GM12878 (cell line): Measurements from ENCODE around the gene DENR. TPM values are rescaled to one million over a fixed set of nuclear protein-coding genes. Genes with fewer than 3 reads are reported as not detected.

Source experiments
- ATAC-seq: fragments of 200-7000 bp; cut with Tn5 transposase; 3 replicates; pipeline ENCODE4 v1.9.1; 2020; ENCODE audit warnings: mild to moderate bottlenecking, moderate library complexity
- BruUV-seq: library from RNA; stranded (reverse); fragments of 400-500 nt; replicated peaks from 2 replicates; lab custom pipeline; 2021; lab: Mats Ljungman, UMichigan
- CTCF ChIA-PET: fragments of 300-600 bp; sonication (Branson Sonifier 250); formaldehyde crosslinking; extraction: SDS; loops from one replicate; lab custom pipeline; 2021; ENCODE audit warnings: inconsistent platforms; lab: Yijun Ruan, JAX
- POLR2A ChIA-PET: fragments of 350-600 bp; formaldehyde crosslinking; extraction: SDS; loops from one replicate; lab custom pipeline; 2021; ENCODE audit warnings: inconsistent platforms; lab: Charles Lee
- RAD21 ChIA-PET: fragments of 300-600 bp; sonication (Branson Sonifier 250); formaldehyde crosslinking; loops from one replicate; lab custom pipeline; 2023; ENCODE audit warnings: antibody characterized with exemption; ENCODE audit not compliant: unreplicated experiment; lab: Charles Lee
- SMC1A ChIA-PET: fragments of 300-600 bp; sonication (Branson Sonifier 250); formaldehyde crosslinking; loops from one replicate; lab custom pipeline; 2023; ENCODE audit not compliant: unreplicated experiment, uncharacterized antibody; lab: Charles Lee
- DNase-seq: peaks from one replicate; pipeline ENCODE4 v3.0.0-alpha.2; 2011; ENCODE audit warnings: low read depth, low spot score
- FAIRE-seq: peaks from 3 replicates; lab custom pipeline; 2011; peaks lifted over from hg19 to GRCh38; lab: Jason Lieb, UNC
- H2AFZ ChIP-seq: 2 replicates; pipeline ENCODE4 v1.6.0; 2011; ENCODE audit warnings: low read depth, low read length, control low read depth; ENCODE audit not compliant: control insufficient read depth
- H3K27ac ChIP-seq: 2 replicates; pipeline ENCODE4 v1.5.1; 2011; ENCODE audit warnings: control low read depth; ENCODE audit not compliant: control insufficient read depth, insufficient read depth
- H3K27me3 ChIP-seq, 2 experiments: replicated peaks in 1 of 2; 2 replicates each; pipeline versions ENCODE4 v1.6.0 to v1.6.1; 2011; ENCODE audit warnings: low read length in 1 of 2; ENCODE audit not compliant: control insufficient read depth in 2 of 2, insufficient read depth in 2 of 2
- H3K36me3 ChIP-seq, 2 experiments: 2 replicates each; pipeline ENCODE4 v1.5.1; 2011; ENCODE audit warnings: low read length in 1 of 2; ENCODE audit not compliant: control insufficient read depth in 2 of 2, insufficient read depth in 2 of 2
- H3K4me1 ChIP-seq: 2 replicates; pipeline ENCODE4 v1.6.1; 2011; ENCODE audit warnings: mild to moderate bottlenecking, low read length, moderate library complexity, mixed read lengths; ENCODE audit not compliant: control insufficient read depth, insufficient read depth
- H3K4me2 ChIP-seq: 2 replicates; pipeline ENCODE4 v1.6.0; 2011; ENCODE audit warnings: control low read depth; ENCODE audit not compliant: control insufficient read depth, insufficient read depth
- H3K4me3 ChIP-seq: fragments of 200-600 bp; sonication (generic); 2 replicates; pipeline ENCODE4 v1.5.1; 2016
- H3K79me2 ChIP-seq: 2 replicates; pipeline ENCODE4 v1.6.0; 2011; ENCODE audit warnings: low read length; ENCODE audit not compliant: control insufficient read depth, insufficient read depth
- H3K9ac ChIP-seq: 2 replicates; pipeline ENCODE4 v1.8.0; 2011; ENCODE audit warnings: low read length, control low read depth, mixed read lengths; ENCODE audit not compliant: control insufficient read depth, insufficient read depth
- H3K9me3 ChIP-seq: replicated peaks from 3 replicates; pipeline ENCODE4 v1.5.1; 2011; ENCODE audit warnings: mild to moderate bottlenecking, low read length; ENCODE audit not compliant: control insufficient read depth, insufficient read depth
- H4K20me1 ChIP-seq: 2 replicates; pipeline ENCODE4 v1.6.0; 2011; ENCODE audit not compliant: control insufficient read depth, insufficient read depth
- EED ChIP-seq: sonication (generic); IDR thresholded peaks from 2 replicates; pipeline ENCODE4 v1.6.1; 2016; ENCODE audit warnings: antibody characterized with exemption, low read depth
- EGR1 ChIP-seq, 2 experiments: IDR thresholded peaks; 1 replicate in 1 of 2; 2 replicates in 1 of 2; pipeline ENCODE4 v1.6.1; 2011 to 2012; ENCODE audit warnings: low read depth in 2 of 2, low read length in 2 of 2, borderline replicate concordance in 1 of 2, mild to moderate bottlenecking in 1 of 2, moderate library complexity in 1 of 2
- REST ChIP-seq: IDR thresholded peaks from 2 replicates; pipeline ENCODE4 v1.6.1; 2012; ENCODE audit warnings: mild to moderate bottlenecking, low read depth, low read length
- RUNX3 ChIP-seq: IDR thresholded peaks from 2 replicates; pipeline ENCODE4 v1.6.1; 2012; ENCODE audit warnings: low read length, inconsistent platforms
- SIN3A ChIP-seq: IDR thresholded peaks from 2 replicates; pipeline ENCODE4 v1.6.1; 2012; ENCODE audit warnings: low read depth, low read length, improper control_type of control experiment
- SPI1 ChIP-seq: IDR thresholded peaks from 2 replicates; pipeline ENCODE4 v1.6.1; 2011; ENCODE audit warnings: low read depth, mild to moderate bottlenecking, low read length, moderate library complexity, borderline replicate concordance; ENCODE audit not compliant: insufficient read depth
- WGBS: methylation state at CpG from one replicate; pipeline ENCODE4 v1.1.6; 2016; ENCODE audit warnings: low lambda C conversion rate; ENCODE audit not compliant: insufficient replicate concordance, insufficient coverage; ENCODE audit errors: missing lambda C conversion rate; 5-methylcytosine and 5-hydroxymethylcytosine counted together
- in situ Hi-C: fragments of 300-500 bp; cut with MboI; formaldehyde crosslinking; loops from 9 replicates; pipeline ENCODE4 v1.14.3; 2018; ENCODE audit warnings: mixed read lengths
- intact Hi-C: fragments of 100-400 bp; cut with micrococcal nuclease; formaldehyde crosslinking; loops from one replicate; pipeline ENCODE4 v1.14.2; 2022; ENCODE audit not compliant: unreplicated experiment
- polyA plus RNA-seq, 11 experiments: library from polyadenylated mRNA; depleted of rRNA in 4 of 11; unstranded in 6 of 11; stranded (reverse) in 5 of 11; fragments of >200 nt; fragmentation: Nextera tagmentation in 4 of 11; fragmentation: Illumina TruSeq in 1 of 11; extraction: Ambion mirVana in 4 of 11; extraction: Trizol in 1 of 11; gene quantifications; 1 replicate in 1 of 11; 2 replicates in 10 of 11; pipeline versions ENCODE4 v1.2.1 to v1.2.3, GENCODE V29; 2011 to 2016; ENCODE audit warnings: inconsistent platforms in 2 of 11, missing spikeins in 2 of 11, low read depth in 1 of 11
- total RNA-seq, 4 experiments: library from RNA; depleted of rRNA in 3 of 4; stranded (reverse); fragments of >200 nt in 3 of 4; fragmentation: Illumina TruSeq in 1 of 4; extraction: Trizol in 1 of 4; gene quantifications; 2 replicates each; pipeline versions ENCODE4 v1.2.1 to v1.2.3, GENCODE V29; 2013 to 2021

DENR gene
- total and polyA plus RNA-seq, 10 of the 15 experiments (the other 5 are each of a cell fraction or from before 2014, with no cell fraction given): 29.4 to 97.7 (median 58.3) TPM

GRCh38 chr12:122732170-122732569 lies 20.5 kb upstream of the DENR start:
- no peak for ATAC-seq
- no peak for DNase-seq
- Histone ChIP-seq H3K36me3 (no peaks in the 10 kb centered on the region), H3K4me2 (no peak overlapping the region), H3K4me1 (peaks cover 18% of the 10 kb centered on the region), H3K9me3 (peaks cover 2% of the 10 kb centered on the region; the same call in 1 of the 3 replicates), H3K79me2 (no peaks in the 10 kb centered on the region), H3K4me3 (no peak overlapping the region), H4K20me1 (no peaks in the 10 kb centered on the region), H3K9ac (no peak overlapping the region)
- SMC1A ChIA-PET: interaction anchor here (0.7 to 2.3 kb wide), 4 partner anchors 10 to 94 kb away, joined by 3 to 7 read pairs (median 4); no protein-coding TSS in a partner anchor
- intact Hi-C loops: no loop called here
- RAD21 ChIA-PET: interaction anchor here (1.0 kb wide), 1 partner anchor 12 kb away, joined by 3 read pairs; no protein-coding TSS in a partner anchor
- 56% methylated on average over 3 of the region's 3 CpGs for WGBS
- in situ Hi-C loops: no loop called here
- CTCF ChIA-PET: no interaction called here
- TF ChIP-seq RUNX3 (peak; percentile 50; the same call in 1 of the 2 replicates), EGR1 (IDR thresholded peaks at IDR 0.05; ENCODE audit: borderline replicate concordance in 1 of 2, low read depth in 2 of 2, low read length in 2 of 2) (0 out of 3 replicates have a peak, but pooled peaks of 1 of the 2 experiments have one; percentile 12), REST (no peak), EED (0 out of 2 replicates have a peak, but pooled peaks have one; percentile 35), SPI1 (peak; percentile 26; the same call in 1 of the 2 replicates), SIN3A (no peak)
- TF ChIP-seq, all 136 proteins: peak for 4
- H2AFZ ChIP-seq: no peak overlapping the region
- no peaks in the 10 kb centered on the region for H3K27me3 ChIP-seq
- no TSS peak for BruUV-seq
- no peak for FAIRE-seq
- H3K27ac ChIP-seq: no peak overlapping the region
- POLR2A ChIA-PET: interaction anchor here (1.4 kb wide), 1 partner anchor 10 kb away, joined by 3 read pairs; no protein-coding TSS in a partner anchor
